ENCODE measurements around the gene CLIC4. TPM values are rescaled to one million over a fixed set of nuclear protein-coding genes. Genes with fewer than 3 reads are reported as not detected.
"Not testable (repeated sequence)": the region's sequence is repeated elsewhere in the genome, so short reads cannot be mapped to it uniquely, and the experiment has no call there.

Gene CLIC4
- total and polyA plus RNA-seq, 4 donors, result 15.0 to 40.7 (median 28.4) TPM

DNA sequence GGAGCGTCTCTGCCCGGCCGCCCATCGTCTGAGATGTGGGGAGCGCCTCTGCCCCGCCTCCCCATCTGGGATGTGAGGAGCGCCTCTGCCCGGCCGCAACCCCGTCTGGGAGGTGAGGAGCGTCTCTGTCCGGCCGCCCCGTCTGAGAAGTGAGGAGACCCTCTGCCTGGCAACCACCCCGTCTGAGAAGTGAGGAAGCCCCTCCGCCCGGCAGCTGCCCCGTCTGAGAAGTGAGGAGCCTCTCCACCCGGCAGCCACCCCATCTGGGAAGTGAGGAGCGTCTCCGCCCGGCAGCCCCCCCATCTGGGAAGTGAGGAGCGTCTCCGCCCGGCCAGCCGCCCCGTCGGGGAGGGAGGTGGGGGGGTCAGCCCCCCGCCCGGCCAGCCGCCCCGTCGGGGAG lies 54.0 kb downstream of the CLIC4 start:
- H3K4me1 ChIP-seq (ENCODE audit: control insufficient read depth in 4 of 4, insufficient read depth in 4 of 4, low read length in 3 of 4), result peaks cover 0 to 13% (median 8%) of the 10 kb centered on the region in 4 donors
- H3K27ac ChIP-seq (ENCODE audit: low read depth in 1 of 2, low read length in 2 of 2); H3K9me3 ChIP-seq (ENCODE audit: control insufficient read depth in 4 of 4, low read length in 3 of 4); H3K36me3 ChIP-seq (ENCODE audit: control insufficient read depth in 4 of 4, insufficient read depth in 3 of 4, low read depth in 1 of 4, low read length in 3 of 4); H3K27me3 ChIP-seq (ENCODE audit: control insufficient read depth in 4 of 4, insufficient read depth in 4 of 4, low read length in 3 of 4); H3K4me3 ChIP-seq (ENCODE audit: low read depth in 1 of 3, low read length in 3 of 3); DNase-seq (ENCODE audit: low spot score); H3K9ac ChIP-seq (ENCODE audit: low read depth in 1 of 2, low read length in 2 of 2): not testable (repeated sequence)
- WGBS, result 93% methylated on average over 33 of the region's 33 CpGs

DNA sequence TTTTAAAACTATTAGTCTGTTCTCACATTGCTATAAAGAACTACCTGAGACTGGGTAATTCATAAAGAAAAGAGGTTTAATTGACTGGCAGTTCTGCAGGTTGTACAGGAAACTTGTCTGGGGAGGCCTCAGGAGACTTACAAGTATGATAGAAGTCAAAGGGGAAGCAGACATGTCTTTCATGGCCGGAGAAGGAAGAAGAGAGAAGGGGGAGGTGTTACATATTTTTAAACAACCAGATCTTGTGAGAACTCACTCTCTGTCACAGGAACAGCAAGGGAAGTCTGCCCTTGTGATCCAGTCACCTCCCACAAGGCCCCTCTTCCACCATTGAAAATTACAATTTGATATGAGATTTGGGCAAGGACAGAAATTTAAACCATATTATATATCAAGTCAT lies 55.9 kb downstream of the CLIC4 start:
- TF ChIP-seq, protein P1, sequence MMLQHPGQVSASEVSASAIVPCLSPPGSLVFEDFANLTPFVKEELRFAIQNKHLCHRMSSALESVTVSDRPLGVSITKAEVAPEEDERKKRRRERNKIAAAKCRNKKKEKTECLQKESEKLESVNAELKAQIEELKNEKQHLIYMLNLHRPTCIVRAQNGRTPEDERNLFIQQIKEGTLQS (IDR thresholded peaks at IDR 0.05), result no peak
- TF ChIP-seq MAX (IDR thresholded peaks at IDR 0.05) (no peak), HNF4G (IDR thresholded peaks at IDR 0.05) (no peak)
- peaks cover 4 to 18% (median 13%) of the 10 kb centered on the region in 4 donors for H3K4me1 ChIP-seq (ENCODE audit: control insufficient read depth in 4 of 4, insufficient read depth in 4 of 4, low read length in 3 of 4)
- no peaks in the 10 kb centered on the region for H3K27me3 ChIP-seq (ENCODE audit: control insufficient read depth in 4 of 4, insufficient read depth in 4 of 4, low read length in 3 of 4)
- H3K36me3 ChIP-seq (ENCODE audit: control insufficient read depth in 4 of 4, insufficient read depth in 3 of 4, low read depth in 1 of 4, low read length in 3 of 4), result peaks cover 0 to 3% (median 0%) of the 10 kb centered on the region in 4 donors
- DNase-seq (ENCODE audit: low spot score), result no peak
- no peaks in the 10 kb centered on the region for H3K9me3 ChIP-seq (ENCODE audit: control insufficient read depth in 4 of 4, low read length in 3 of 4)
- H3K4me3 ChIP-seq (ENCODE audit: low read depth in 1 of 3, low read length in 3 of 3), result no peak overlapping the region
- H3K27ac ChIP-seq (ENCODE audit: low read depth in 1 of 2, low read length in 2 of 2), result peak overlapping the region in 1 of 2 donors; percentile 12
- no peak overlapping the region for H3K9ac ChIP-seq (ENCODE audit: low read depth in 1 of 2, low read length in 2 of 2)
- 71% methylated on average over 1 of the region's 1 CpG for WGBS

GRCh38 chr1:24803220-24803619 lies 58.0 kb downstream of the CLIC4 start:
- TF ChIP-seq HNF4A (conservative IDR thresholded peaks at IDR 0.05) (no peak), RXRA (IDR thresholded peaks at IDR 0.05) (no peak), YY1 (IDR thresholded peaks at IDR 0.05) (no peak), SP1 (IDR thresholded peaks at IDR 0.05) (no peak), ZBTB33 (IDR thresholded peaks at IDR 0.05) (no peak), RAD21 (IDR thresholded peaks at IDR 0.05) (no peak), NR2F2 (IDR thresholded peaks at IDR 0.05) (no peak), HNF4G (IDR thresholded peaks at IDR 0.05) (no peak), FOXA1 (IDR thresholded peaks at IDR 0.05) (no peak), TAF1 (conservative IDR thresholded peaks at IDR 0.05) (no peak), MAX (IDR thresholded peaks at IDR 0.05) (no peak), EGR1 (IDR thresholded peaks at IDR 0.05; ENCODE audit: low read depth in 2 of 2) (no peak), JUND (IDR thresholded peaks at IDR 0.05) (no peak), GABPA (IDR thresholded peaks at IDR 0.05 in 1 of 2, conservative IDR thresholded peaks at IDR 0.05 in 1 of 2) (no peak), FOXA2 (IDR thresholded peaks at IDR 0.05) (no peak)
- TF ChIP-seq, protein P2, sequence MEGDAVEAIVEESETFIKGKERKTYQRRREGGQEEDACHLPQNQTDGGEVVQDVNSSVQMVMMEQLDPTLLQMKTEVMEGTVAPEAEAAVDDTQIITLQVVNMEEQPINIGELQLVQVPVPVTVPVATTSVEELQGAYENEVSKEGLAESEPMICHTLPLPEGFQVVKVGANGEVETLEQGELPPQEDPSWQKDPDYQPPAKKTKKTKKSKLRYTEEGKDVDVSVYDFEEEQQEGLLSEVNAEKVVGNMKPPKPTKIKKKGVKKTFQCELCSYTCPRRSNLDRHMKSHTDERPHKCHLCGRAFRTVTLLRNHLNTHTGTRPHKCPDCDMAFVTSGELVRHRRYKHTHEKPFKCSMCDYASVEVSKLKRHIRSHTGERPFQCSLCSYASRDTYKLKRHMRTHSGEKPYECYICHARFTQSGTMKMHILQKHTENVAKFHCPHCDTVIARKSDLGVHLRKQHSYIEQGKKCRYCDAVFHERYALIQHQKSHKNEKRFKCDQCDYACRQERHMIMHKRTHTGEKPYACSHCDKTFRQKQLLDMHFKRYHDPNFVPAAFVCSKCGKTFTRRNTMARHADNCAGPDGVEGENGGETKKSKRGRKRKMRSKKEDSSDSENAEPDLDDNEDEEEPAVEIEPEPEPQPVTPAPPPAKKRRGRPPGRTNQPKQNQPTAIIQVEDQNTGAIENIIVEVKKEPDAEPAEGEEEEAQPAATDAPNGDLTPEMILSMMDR (IDR thresholded peaks at IDR 0.05; ENCODE audit: low read depth, low read length, missing input control), result no peak
- TF ChIP-seq, protein P3, sequence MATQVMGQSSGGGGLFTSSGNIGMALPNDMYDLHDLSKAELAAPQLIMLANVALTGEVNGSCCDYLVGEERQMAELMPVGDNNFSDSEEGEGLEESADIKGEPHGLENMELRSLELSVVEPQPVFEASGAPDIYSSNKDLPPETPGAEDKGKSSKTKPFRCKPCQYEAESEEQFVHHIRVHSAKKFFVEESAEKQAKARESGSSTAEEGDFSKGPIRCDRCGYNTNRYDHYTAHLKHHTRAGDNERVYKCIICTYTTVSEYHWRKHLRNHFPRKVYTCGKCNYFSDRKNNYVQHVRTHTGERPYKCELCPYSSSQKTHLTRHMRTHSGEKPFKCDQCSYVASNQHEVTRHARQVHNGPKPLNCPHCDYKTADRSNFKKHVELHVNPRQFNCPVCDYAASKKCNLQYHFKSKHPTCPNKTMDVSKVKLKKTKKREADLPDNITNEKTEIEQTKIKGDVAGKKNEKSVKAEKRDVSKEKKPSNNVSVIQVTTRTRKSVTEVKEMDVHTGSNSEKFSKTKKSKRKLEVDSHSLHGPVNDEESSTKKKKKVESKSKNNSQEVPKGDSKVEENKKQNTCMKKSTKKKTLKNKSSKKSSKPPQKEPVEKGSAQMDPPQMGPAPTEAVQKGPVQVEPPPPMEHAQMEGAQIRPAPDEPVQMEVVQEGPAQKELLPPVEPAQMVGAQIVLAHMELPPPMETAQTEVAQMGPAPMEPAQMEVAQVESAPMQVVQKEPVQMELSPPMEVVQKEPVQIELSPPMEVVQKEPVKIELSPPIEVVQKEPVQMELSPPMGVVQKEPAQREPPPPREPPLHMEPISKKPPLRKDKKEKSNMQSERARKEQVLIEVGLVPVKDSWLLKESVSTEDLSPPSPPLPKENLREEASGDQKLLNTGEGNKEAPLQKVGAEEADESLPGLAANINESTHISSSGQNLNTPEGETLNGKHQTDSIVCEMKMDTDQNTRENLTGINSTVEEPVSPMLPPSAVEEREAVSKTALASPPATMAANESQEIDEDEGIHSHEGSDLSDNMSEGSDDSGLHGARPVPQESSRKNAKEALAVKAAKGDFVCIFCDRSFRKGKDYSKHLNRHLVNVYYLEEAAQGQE (IDR thresholded peaks at IDR 0.05), result no peak
- H3K4me3 ChIP-seq (ENCODE audit: low read depth in 1 of 3, low read length in 3 of 3), result no peak overlapping the region
- H3K36me3 ChIP-seq (ENCODE audit: control insufficient read depth in 4 of 4, insufficient read depth in 3 of 4, low read depth in 1 of 4, low read length in 3 of 4), result no peaks in the 10 kb centered on the region
- H3K27me3 ChIP-seq (ENCODE audit: control insufficient read depth in 4 of 4, insufficient read depth in 4 of 4, low read length in 3 of 4), result no peaks in the 10 kb centered on the region
- 79% methylated on average over 2 of the region's 2 CpGs for WGBS
- no peak for DNase-seq (ENCODE audit: low spot score)
- H3K27ac ChIP-seq (ENCODE audit: low read depth in 1 of 2, low read length in 2 of 2), result no peak overlapping the region
- no peak overlapping the region for H3K9ac ChIP-seq (ENCODE audit: low read depth in 1 of 2, low read length in 2 of 2)
- H3K9me3 ChIP-seq (ENCODE audit: control insufficient read depth in 4 of 4, low read length in 3 of 4), result no peaks in the 10 kb centered on the region
- peaks cover 7 to 25% (median 18%) of the 10 kb centered on the region in 4 donors for H3K4me1 ChIP-seq (ENCODE audit: control insufficient read depth in 4 of 4, insufficient read depth in 4 of 4, low read length in 3 of 4)
